Mesodermal cell (in vitro differentiated cells): ENCODE results near the gene NHEJ1.

ENCODE experiments used
- H3K27ac ChIP-seq: 2 replicates; pipeline ENCODE4 v1.7.0; 2013; ENCODE audit warnings: mild to moderate bottlenecking, low read depth, low read length, moderate library complexity; ENCODE audit not compliant: severe bottlenecking
- H3K36me3 ChIP-seq: 2 replicates; pipeline ENCODE4 v1.7.1; 2013; ENCODE audit warnings: mild to moderate bottlenecking, low read length, moderate library complexity; ENCODE audit not compliant: control insufficient read depth, insufficient read depth
- H3K4me1 ChIP-seq: one replicate; pipeline ENCODE4 v1.7.1; 2013; ENCODE audit warnings: mild to moderate bottlenecking, low read length; ENCODE audit not compliant: insufficient read depth, control insufficient read depth, poor library complexity, severe bottlenecking
- H3K4me3 ChIP-seq: 2 replicates; pipeline ENCODE4 v1.7.0; 2013; ENCODE audit warnings: low read length, control low read depth, mild to moderate bottlenecking; ENCODE audit not compliant: insufficient read depth, poor library complexity, severe bottlenecking; ENCODE audit errors: extremely low read depth
- H3K9me3 ChIP-seq: 2 replicates; pipeline ENCODE4 v1.7.1; 2013; ENCODE audit warnings: mild to moderate bottlenecking, low read length, moderate library complexity; ENCODE audit not compliant: control insufficient read depth
- WGBS, 2 experiments: methylation state at CpG; one replicate each; pipeline ENCODE4 v1.1.5; 2013; ENCODE audit warnings: missing lambda C conversion rate in 2 of 2; ENCODE audit not compliant: insufficient coverage in 2 of 2; 5-methylcytosine and 5-hydroxymethylcytosine counted together

Gene NHEJ1

GRCh38 chr2:219099329-219099728 is 61.3 kb downstream of the NHEJ1 start:
- 100% methylated on average over 1 of the region's 1 CpG; no CpG with 5 or more reads in 1 of the 2 experiments for WGBS, 2 experiments
- no peaks in the 10 kb centered on the region for H3K9me3 ChIP-seq
- no peaks in the 10 kb centered on the region for H3K36me3 ChIP-seq
- H3K4me1 ChIP-seq = no peaks in the 10 kb centered on the region
- no peak overlapping the region for H3K4me3 ChIP-seq
- no peak overlapping the region for H3K27ac ChIP-seq

GRCh38 chr2:219095406-219095935 is 65.1 kb downstream of the NHEJ1 start:
- Histone ChIP-seq H3K4me1 (no peaks in the 10 kb centered on the region), H3K9me3 (no peaks in the 10 kb centered on the region), H3K36me3 (no peaks in the 10 kb centered on the region), H3K27ac (no peak overlapping the region), H3K4me3 (no peak overlapping the region)
- 86 to 90% methylated on average over 1 of the region's 1 CpG for WGBS, 2 experiments

- 90 to 92% methylated on average over 2 to 3 of the region's 3 CpGs for WGBS, 2 experiments
- Histone ChIP-seq H3K36me3 (no peaks in the 10 kb centered on the region), H3K9me3 (no peaks in the 10 kb centered on the region), H3K4me3 (no peak overlapping the region), H3K4me1 (no peaks in the 10 kb centered on the region), H3K27ac (no peak overlapping the region)
These were observed 66.4 kb downstream of the NHEJ1 start for GRCh38 chr2:219094171-219094570.

- H3K36me3 ChIP-seq = no peaks in the 10 kb centered on the region
- H3K9me3 ChIP-seq = no peaks in the 10 kb centered on the region
- no peaks in the 10 kb centered on the region for H3K4me1 ChIP-seq
- no peak overlapping the region for H3K4me3 ChIP-seq
- 51 to 55% methylated on average over 3 of the region's 4 CpGs for WGBS, 2 experiments
- no peak overlapping the region for H3K27ac ChIP-seq
These were observed 69.9 kb downstream of the NHEJ1 start for GRCh38 chr2:219090436-219091299.

- H3K27ac ChIP-seq = no peak overlapping the region
- 91 to 100% methylated on average over 3 of the region's 4 CpGs for WGBS, 2 experiments
These were observed 71.3 kb downstream of the NHEJ1 start for GRCh38 chr2:219089330-219089729.

GRCh38 chr2:219087848-219088247 is 72.8 kb downstream of the NHEJ1 start:
- no peak overlapping the region for H3K27ac ChIP-seq
- H3K4me1 ChIP-seq = no peaks in the 10 kb centered on the region
- no peak overlapping the region for H3K4me3 ChIP-seq
- no peaks in the 10 kb centered on the region for H3K9me3 ChIP-seq
- WGBS, 2 experiments = no CpG with 5 or more reads among the region's 1 CpG
- H3K36me3 ChIP-seq = no peaks in the 10 kb centered on the region

More at GRCh38 chr2:219089330-219089729, 71.3 kb downstream of the NHEJ1 start:
- no peaks in the 10 kb centered on the region for H3K4me1 ChIP-seq
- no peak overlapping the region for H3K4me3 ChIP-seq
- no peaks in the 10 kb centered on the region for H3K36me3 ChIP-seq
- no peaks in the 10 kb centered on the region for H3K9me3 ChIP-seq

- H3K27ac ChIP-seq = no peak overlapping the region
- WGBS, 2 experiments = 81 to 83% methylated on average over 2 to 3 of the region's 5 CpGs
These were observed 73.3 kb downstream of the NHEJ1 start for GRCh38 chr2:219087361-219087760.

GRCh38 chr2:219086196-219086595 is 74.4 kb downstream of the NHEJ1 start:
- H3K4me1 ChIP-seq = no peaks in the 10 kb centered on the region
- H3K9me3 ChIP-seq = no peaks in the 10 kb centered on the region
- H3K36me3 ChIP-seq = no peaks in the 10 kb centered on the region
- H3K27ac ChIP-seq = no peak overlapping the region
- H3K4me3 ChIP-seq = no peak overlapping the region

More at GRCh38 chr2:219087361-219087760, 73.3 kb downstream of the NHEJ1 start:
- Histone ChIP-seq H3K9me3 (no peaks in the 10 kb centered on the region), H3K4me3 (no peak overlapping the region), H3K36me3 (no peaks in the 10 kb centered on the region), H3K4me1 (no peaks in the 10 kb centered on the region)

- Histone ChIP-seq H3K4me1 (no peaks in the 10 kb centered on the region), H3K36me3 (no peaks in the 10 kb centered on the region), H3K27ac (no peak overlapping the region), H3K9me3 (no peaks in the 10 kb centered on the region), H3K4me3 (no peak overlapping the region)
These were observed 75.8 kb downstream of the NHEJ1 start for GRCh38 chr2:219084791-219085190.

- H3K4me3 ChIP-seq = no peak overlapping the region
- H3K27ac ChIP-seq = no peak overlapping the region
- 87 to 90% methylated on average over 2 to 4 of the region's 5 CpGs for WGBS, 2 experiments
- H3K4me1 ChIP-seq = no peaks in the 10 kb centered on the region
- no peaks in the 10 kb centered on the region for H3K9me3 ChIP-seq
- peaks cover 4% of the 10 kb centered on the region for H3K36me3 ChIP-seq
These were observed 78.2 kb downstream of the NHEJ1 start for GRCh38 chr2:219082332-219082958.
